Liver (tissue), 9 donors: ENCODE measurements around the gene TRIML1. TPM values are rescaled to one million over a fixed set of nuclear protein-coding genes. Genes with fewer than 3 reads are reported as not detected.

Experiments
- DNase-seq: peaks from one replicate; pipeline ENCODE4 v3.0.0-alpha.2; 2017; ENCODE audit warnings: low spot score
- H3K27ac ChIP-seq, 2 donors: one replicate each; pipeline ENCODE4 v1.7.0; 2013; ENCODE audit warnings: inconsistent platforms in 2 of 2, low read length in 2 of 2, control low read depth in 1 of 2, low read depth in 1 of 2, mild to moderate bottlenecking in 1 of 2
- H3K27me3 ChIP-seq, 4 donors: one replicate each; pipeline versions ENCODE4 v1.6.1 to v1.7.0; 2013; ENCODE audit warnings: low read length in 3 of 4, inconsistent platforms in 1 of 4, mild to moderate bottlenecking in 1 of 4, moderate library complexity in 1 of 4; ENCODE audit not compliant: control insufficient read depth in 4 of 4, insufficient read depth in 4 of 4
- H3K36me3 ChIP-seq, 4 donors: one replicate each; pipeline versions ENCODE4 v1.6.1 to v1.7.0; 2013; ENCODE audit warnings: low read length in 3 of 4, mild to moderate bottlenecking in 3 of 4, low read depth in 1 of 4, moderate library complexity in 1 of 4; ENCODE audit not compliant: control insufficient read depth in 4 of 4, insufficient read depth in 3 of 4
- H3K4me1 ChIP-seq, 4 donors: one replicate each; pipeline versions ENCODE4 v1.6.1 to v1.7.0; 2013; ENCODE audit warnings: low read length in 3 of 4, mild to moderate bottlenecking in 3 of 4, moderate library complexity in 1 of 4; ENCODE audit not compliant: control insufficient read depth in 4 of 4, insufficient read depth in 4 of 4
- H3K4me3 ChIP-seq, 3 donors: one replicate each; pipeline versions ENCODE4 v1.6.1 to v1.7.0; 2013; ENCODE audit warnings: low read length in 3 of 3, control low read depth in 1 of 3, low read depth in 1 of 3, mild to moderate bottlenecking in 1 of 3
- H3K9ac ChIP-seq, 2 donors: one replicate each; pipeline ENCODE4 v1.7.0; 2013; ENCODE audit warnings: low read length in 2 of 2, mild to moderate bottlenecking in 2 of 2, moderate library complexity in 2 of 2, control low read depth in 1 of 2, low read depth in 1 of 2
- H3K9me3 ChIP-seq, 4 donors: one replicate each; pipeline versions ENCODE4 v1.6.1 to v1.7.0; 2013; ENCODE audit warnings: low read length in 3 of 4; ENCODE audit not compliant: control insufficient read depth in 4 of 4
- ATF3 ChIP-seq: IDR thresholded peaks from 2 replicates; pipeline ENCODE4 v1.6.1; 2016; ENCODE audit warnings: antibody characterized with exemption
- CTCF ChIP-seq: fragments of 150-350 bp; IDR thresholded peaks from 2 replicates; pipeline ENCODE4 v1.5.1; 2017; ENCODE audit warnings: improper control_type of control experiment, low read depth, low read length; ENCODE audit not compliant: missing input control
- EGR1 ChIP-seq, 2 donors: IDR thresholded peaks; 2 replicates each; pipeline ENCODE4 v1.6.1; 2016 to 2018; ENCODE audit warnings: antibody characterized with exemption in 2 of 2, low read depth in 2 of 2
- FOXA1 ChIP-seq: IDR thresholded peaks from 2 replicates; pipeline ENCODE4 v1.6.1; 2016; ENCODE audit warnings: antibody characterized with exemption
- FOXA2 ChIP-seq: IDR thresholded peaks from 2 replicates; pipeline ENCODE4 v1.6.1; 2016; ENCODE audit warnings: antibody characterized with exemption
- GABPA ChIP-seq, 2 donors: IDR thresholded peaks in 1 of 2; conservative IDR thresholded peaks in 1 of 2; 2 replicates each; pipeline ENCODE4 v1.6.1; 2016; ENCODE audit warnings: antibody characterized with exemption in 2 of 2, mild to moderate bottlenecking in 1 of 2, moderate library complexity in 1 of 2
- HNF4A ChIP-seq, 2 donors: conservative IDR thresholded peaks; 2 replicates each; pipeline ENCODE4 v1.6.1; 2016; ENCODE audit warnings: antibody characterized with exemption in 2 of 2, mild to moderate bottlenecking in 2 of 2
- HNF4G ChIP-seq: IDR thresholded peaks from 2 replicates; pipeline ENCODE4 v1.6.1; 2016; ENCODE audit warnings: antibody characterized with exemption
- JUND ChIP-seq, 2 donors: IDR thresholded peaks; 2 replicates each; pipeline ENCODE4 v1.6.1; 2016; ENCODE audit warnings: antibody characterized with exemption in 2 of 2
- MAX ChIP-seq: IDR thresholded peaks from 2 replicates; pipeline ENCODE4 v1.6.1; 2016; ENCODE audit warnings: antibody characterized with exemption
- NR2F2 ChIP-seq: IDR thresholded peaks from 2 replicates; pipeline ENCODE4 v1.6.1; 2016; ENCODE audit warnings: antibody characterized with exemption
- RAD21 ChIP-seq, 2 donors: IDR thresholded peaks; 2 replicates each; pipeline ENCODE4 v1.6.1; 2016; ENCODE audit warnings: antibody characterized with exemption in 2 of 2, mild to moderate bottlenecking in 2 of 2
- REST ChIP-seq: IDR thresholded peaks from 2 replicates; pipeline ENCODE4 v1.6.1; 2016; ENCODE audit warnings: antibody characterized with exemption, mild to moderate bottlenecking
- RXRA ChIP-seq, 2 donors: IDR thresholded peaks; 2 replicates each; pipeline ENCODE4 v1.6.1; 2017 to 2018; ENCODE audit warnings: antibody characterized with exemption in 2 of 2, mild to moderate bottlenecking in 1 of 2
- SP1 ChIP-seq: IDR thresholded peaks from 2 replicates; pipeline ENCODE4 v1.6.1; 2018; ENCODE audit warnings: antibody characterized with exemption, mild to moderate bottlenecking
- TAF1 ChIP-seq: conservative IDR thresholded peaks from 2 replicates; pipeline ENCODE4 v1.6.1; 2016; ENCODE audit warnings: antibody characterized with exemption, mild to moderate bottlenecking
- YY1 ChIP-seq: IDR thresholded peaks from 2 replicates; pipeline ENCODE4 v1.6.1; 2016; ENCODE audit warnings: antibody characterized with exemption, mild to moderate bottlenecking
- ZBTB33 ChIP-seq: IDR thresholded peaks from 2 replicates; pipeline ENCODE4 v1.6.1; 2016; ENCODE audit warnings: antibody characterized with exemption
- WGBS: extraction: QIAGEN DNeasy Blood & Tissue Kit; methylation state at CpG from one replicate; pipeline ENCODE4 v1.1.7; 2013; 5-methylcytosine and 5-hydroxymethylcytosine counted together
- polyA plus RNA-seq, 2 donors: library from polyadenylated mRNA; stranded (reverse) in 1 of 2; unstranded in 1 of 2; fragments of 200-250 nt in 1 of 2; fragments of >200 nt in 1 of 2; fragmentation: Nextera tagmentation in 1 of 2; extraction: Ambion mirVana in 1 of 2; gene quantifications; one replicate each; pipeline versions ENCODE4 v1.2.1 to v1.2.3, GENCODE V29; 2013 to 2015
- total RNA-seq, 2 donors: library from RNA; depleted of rRNA; stranded (reverse); fragments of >200 nt; gene quantifications; one replicate each; pipeline ENCODE4 v1.2.3, GENCODE V29; 2014
- donor health status: healthy.
- donor health status: healthy.
- donor health status: healthy.
- donor health status: healthy.
- donor health status: healthy.

TRIML1 gene
- total and polyA plus RNA-seq, 4 donors, result not detected

- H3K27me3 ChIP-seq, result no peaks in the 10 kb centered on the region
- no peak for DNase-seq
- WGBS, result 64% methylated on average over 10 of the region's 10 CpGs
- no peak overlapping the region for H3K4me3 ChIP-seq
- H3K27ac ChIP-seq, result no peak overlapping the region
- peaks cover 0 to 2% (median under 1%) of the 10 kb centered on the region in 4 donors for H3K9me3 ChIP-seq
- no peaks in the 10 kb centered on the region for H3K36me3 ChIP-seq
- TF ChIP-seq MAX (no peak), NR2F2 (peak; percentile 60), ZBTB33 (no peak), HNF4A (conservative IDR thresholded peaks at IDR 0.05) (no peak)
- no peaks in the 10 kb centered on the region for H3K4me1 ChIP-seq
- H3K9ac ChIP-seq, result no peak overlapping the region
Measured at GRCh38 chr4:188138227-188138626, 1.0 kb upstream of the TRIML1 start.

GRCh38 chr4:188139671-188140070 is 430 bp downstream of the TRIML1 start:
- Histone ChIP-seq H3K4me1 (no peaks in the 10 kb centered on the region), H3K27ac (no peak overlapping the region), H3K9me3 (peaks cover 0 to 2% (median under 1%) of the 10 kb centered on the region in 4 donors), H3K9ac (no peak overlapping the region), H3K4me3 (no peak overlapping the region), H3K36me3 (no peaks in the 10 kb centered on the region), H3K27me3 (no peaks in the 10 kb centered on the region)
- no peak for TF ChIP-seq HNF4G
- TF ChIP-seq YY1, result no peak
- TF ChIP-seq CTCF, result no peak
- TF ChIP-seq HNF4A (conservative IDR thresholded peaks at IDR 0.05), result no peak
- no peak for TF ChIP-seq TAF1
- TF ChIP-seq GABPA (IDR thresholded peaks at IDR 0.05 in 1 of 2, conservative IDR thresholded peaks at IDR 0.05 in 1 of 2), result no peak
- no peak for TF ChIP-seq MAX
- TF ChIP-seq ATF3, result no peak
- TF ChIP-seq RXRA (IDR thresholded peaks at IDR 0.05), result no peak
- no peak for TF ChIP-seq REST
- TF ChIP-seq FOXA1, result no peak
- TF ChIP-seq RAD21 (IDR thresholded peaks at IDR 0.05), result no peak
- TF ChIP-seq ZBTB33, result no peak
- TF ChIP-seq NR2F2, result no peak
- TF ChIP-seq JUND (IDR thresholded peaks at IDR 0.05), result no peak
- no peak for TF ChIP-seq EGR1 (IDR thresholded peaks at IDR 0.05; ENCODE audit: low read depth in 2 of 2)
- TF ChIP-seq FOXA2, result no peak
- no peak for TF ChIP-seq SP1
- WGBS, result 86% methylated on average over 19 of the region's 19 CpGs
- DNase-seq, result no peak
